ENCODE results near the gene CDC25A.

Gene CDC25A

GRCh38 chr3:48194446-48195071, 6.3 kb upstream of the CDC25A start:
- peak; percentile 60 to 62 for DNase-seq

- DNase-seq, result no peak
Measured at GRCh38 chr3:48190911-48191310, 2.7 kb upstream of the CDC25A start.

GRCh38 chr3:48189321-48189720, 1.1 kb upstream of the CDC25A start:
- no peak for DNase-seq

- peak in 1 of 2 experiments; percentile 57 for DNase-seq
Measured at GRCh38 chr3:48187579-48188265, 495 bp downstream of the CDC25A start.

- DNase-seq, result no peak
Measured at GRCh38 chr3:48187301-48187578, 977 bp downstream of the CDC25A start.

GRCh38 chr3:48186631-48187300, 1.5 kb downstream of the CDC25A start:
- peak in 1 of 2 experiments; percentile 35 for DNase-seq

- DNase-seq, result no peak
Measured at GRCh38 chr3:48185129-48185528, 3.1 kb downstream of the CDC25A start.

GRCh38 chr3:48184299-48184698, 3.9 kb downstream of the CDC25A start:
- DNase-seq, result no peak

GRCh38 chr3:48180531-48181253, 7.5 kb downstream of the CDC25A start:
- DNase-seq, result no peak

- DNase-seq, result no peak
Measured at GRCh38 chr3:48180021-48180420, 8.2 kb downstream of the CDC25A start.

- no peak for DNase-seq
Measured at GRCh38 chr3:48178072-48178471, 10.1 kb downstream of the CDC25A start.

GRCh38 chr3:48157950-48158376, 30.3 kb downstream of the CDC25A start:
- peak; percentile 43 to 48 for DNase-seq

- no peak for DNase-seq
Measured at GRCh38 chr3:48157202-48157840, 30.9 kb downstream of the CDC25A start.

- no peak for DNase-seq
Measured at GRCh38 chr3:48156163-48156562, 32.1 kb downstream of the CDC25A start.

- no peak for DNase-seq
Measured at GRCh38 chr3:48155122-48155521, 33.1 kb downstream of the CDC25A start.

GRCh38 chr3:48151807-48152427, 36.3 kb downstream of the CDC25A start:
- no peak for DNase-seq

- peak; percentile 76 to 79 for DNase-seq
Measured at GRCh38 chr3:48151058-48151806, 37.0 kb downstream of the CDC25A start.

GRCh38 chr3:48143992-48144391, 44.2 kb downstream of the CDC25A start:
- DNase-seq, result no peak

GRCh38 chr3:48143567-48143966, 44.6 kb downstream of the CDC25A start:
- DNase-seq, result no peak

- DNase-seq, result no peak
Measured at GRCh38 chr3:48142316-48142870, 45.8 kb downstream of the CDC25A start.

- DNase-seq, result no peak
Measured at GRCh38 chr3:48141604-48142137, 46.5 kb downstream of the CDC25A start.
